GM19023 (cell line): ENCODE measurements around the gene FLT1.

Source experiments
- ATAC-seq: cut with Tn5 transposase; IDR thresholded peaks from one replicate; pipeline ENCODE4 v1.9.1; 2021; ENCODE audit warnings: mild to moderate bottlenecking, moderate library complexity; ENCODE audit not compliant: unreplicated experiment

FLT1 gene

DNA sequence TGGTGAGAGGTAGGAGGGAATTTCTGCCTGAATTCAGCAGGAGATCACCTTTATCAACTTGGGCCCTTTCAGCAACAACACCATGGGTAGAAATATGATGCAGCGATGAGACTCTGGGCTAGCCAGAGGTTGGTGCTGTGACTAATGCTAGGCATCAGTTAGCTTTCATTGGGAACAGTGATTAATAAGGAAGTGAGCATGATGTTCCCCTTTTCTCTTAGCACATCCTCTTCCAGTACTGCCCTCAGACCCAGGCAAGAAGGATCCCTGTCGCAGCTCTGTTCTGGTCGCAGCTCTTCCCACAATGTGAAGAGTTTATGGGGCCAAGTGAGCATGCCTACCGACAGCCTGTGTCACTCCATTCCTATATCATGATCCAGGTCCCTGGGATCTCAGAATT is 100.5 kb downstream of the FLT1 start:
- no peak for ATAC-seq

DNA sequence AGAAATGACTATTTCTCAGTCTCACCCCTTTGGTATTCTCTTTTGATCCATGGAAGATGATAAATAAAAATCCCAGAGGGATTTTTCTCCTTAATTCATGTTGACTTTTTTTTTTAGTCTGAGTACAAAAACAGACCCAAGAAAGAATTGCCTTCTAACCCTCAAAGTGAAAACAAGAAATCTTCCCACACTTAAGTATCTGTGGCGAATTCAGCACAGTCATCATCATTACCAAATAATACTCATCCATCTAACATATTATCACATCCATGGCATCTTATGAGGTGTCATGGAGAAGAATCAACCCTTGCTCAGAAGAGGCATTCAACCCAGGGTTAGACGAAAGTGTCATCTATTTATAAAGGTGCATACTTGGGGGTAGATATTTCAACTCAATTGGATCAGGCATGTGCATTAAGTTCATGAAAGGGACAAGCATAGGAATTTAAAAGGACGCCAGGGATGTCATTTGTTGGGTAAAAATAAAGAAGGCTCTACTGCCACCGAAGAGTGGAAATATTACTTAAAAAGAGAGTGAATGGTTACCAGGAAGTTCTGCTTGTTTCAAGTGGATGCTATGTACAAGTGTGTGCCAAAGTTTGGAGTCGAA is 101.9 kb downstream of the FLT1 start:
- no peak for ATAC-seq

DNA sequence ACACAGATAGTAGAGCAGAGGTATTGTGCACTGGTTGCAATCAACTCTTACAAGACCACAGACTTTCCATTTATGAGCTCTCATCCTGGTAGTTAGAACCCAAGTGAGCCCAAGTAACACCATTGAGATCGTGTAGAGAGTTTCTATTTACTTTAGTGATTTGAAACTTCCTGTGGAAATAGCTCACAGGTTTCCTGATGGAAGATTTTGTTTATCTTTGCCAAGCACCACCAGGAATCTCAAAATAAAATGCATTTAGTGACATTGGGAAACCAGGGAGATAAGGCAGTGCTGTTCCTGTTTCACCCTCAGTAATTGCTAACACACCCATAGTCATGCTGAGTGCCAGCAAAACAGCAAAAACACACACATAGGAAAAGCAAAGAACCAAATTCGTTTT is 102.5 kb downstream of the FLT1 start:
- ATAC-seq, result no peak

DNA sequence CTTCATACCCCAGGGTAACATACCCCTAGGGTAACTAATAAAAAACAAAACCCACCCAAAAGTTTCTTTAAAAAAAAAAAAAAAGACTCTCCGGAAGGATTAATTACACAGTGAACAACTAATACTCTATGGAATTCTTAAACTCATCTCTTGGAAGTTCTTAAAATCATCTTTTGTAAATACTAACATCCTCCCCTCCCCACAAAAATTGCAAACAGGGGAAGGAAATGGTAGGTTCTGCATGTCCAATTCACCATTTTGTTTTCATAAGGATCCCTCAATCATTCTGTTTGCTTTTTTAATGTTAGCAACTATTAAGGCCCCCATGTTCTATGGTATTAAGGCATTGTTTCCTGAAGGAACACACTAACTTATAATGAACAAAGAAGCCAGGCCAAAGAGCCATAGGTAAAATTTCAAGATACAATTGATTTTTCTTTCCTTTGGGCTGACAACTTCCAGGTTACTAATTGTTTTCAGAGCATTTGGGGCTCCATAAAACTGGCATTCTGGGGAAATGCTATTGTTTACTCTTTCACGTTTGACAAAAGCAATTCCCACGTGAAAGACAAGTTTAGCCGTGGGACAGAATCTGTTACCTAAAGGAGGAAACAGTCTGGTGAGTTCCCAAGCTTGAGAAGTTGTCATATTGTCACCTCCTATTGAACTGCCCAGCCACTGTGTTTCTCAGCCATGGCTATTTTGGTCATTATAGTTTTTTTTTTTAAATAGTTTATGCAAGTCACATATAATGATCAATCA is 107.0 kb downstream of the FLT1 start:
- no peak for ATAC-seq

DNA sequence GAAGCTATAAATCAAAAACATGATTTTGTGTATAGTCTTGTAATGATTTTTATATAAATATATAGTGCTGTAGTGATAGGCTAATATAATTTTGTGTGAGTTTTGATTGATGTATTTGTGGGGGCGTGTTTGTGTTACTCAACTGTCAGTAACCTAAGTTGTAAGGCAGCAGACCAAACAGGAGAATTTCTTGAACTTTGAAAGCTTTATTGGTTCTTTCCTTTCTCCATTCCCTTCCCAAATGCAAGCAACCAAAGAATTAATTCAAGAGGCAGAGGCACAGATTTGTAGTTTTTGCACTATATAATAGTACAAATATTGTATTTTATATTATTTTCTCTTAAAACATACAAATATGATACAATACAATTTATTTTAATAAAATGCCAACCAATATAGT is 109.6 kb downstream of the FLT1 start:
- no peak for ATAC-seq

DNA sequence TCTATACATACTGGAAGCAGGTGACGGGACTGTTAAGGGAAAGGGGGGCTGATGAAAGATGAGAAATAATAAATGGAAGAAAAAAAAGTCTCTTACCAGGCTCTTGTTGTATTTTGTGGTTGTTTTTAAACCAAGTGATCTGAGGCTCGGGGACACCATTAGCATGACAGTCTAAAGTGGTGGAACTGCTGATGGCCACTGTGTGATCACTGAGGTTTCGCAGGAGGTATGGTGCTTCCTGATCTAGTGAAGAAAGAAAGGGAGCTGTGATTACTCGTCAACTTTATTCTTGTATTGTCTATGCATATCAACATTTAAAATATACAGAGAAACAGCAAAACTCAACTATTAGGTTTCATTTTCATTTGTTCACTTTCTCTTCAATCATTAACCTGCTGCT is 110.1 kb downstream of the FLT1 start:
- no peak for ATAC-seq

DNA sequence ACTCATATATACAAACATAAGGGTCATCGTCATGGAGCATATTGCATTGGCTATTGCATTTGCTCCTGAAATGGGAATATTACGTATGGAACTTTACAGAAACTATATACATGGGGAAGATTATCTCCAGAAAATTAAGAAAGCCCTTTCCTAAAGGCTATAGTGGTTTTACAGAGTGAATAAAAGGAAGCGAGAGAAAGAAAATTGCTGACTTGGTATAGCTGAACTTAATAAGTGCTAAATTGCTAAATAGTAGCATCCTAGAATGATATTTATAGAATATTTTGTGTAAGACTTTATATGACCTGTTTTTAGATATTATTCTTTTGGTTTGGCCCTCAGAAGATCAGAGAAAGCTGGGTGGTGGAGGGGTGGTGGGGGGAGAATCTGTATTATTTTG is 114.6 kb downstream of the FLT1 start:
- ATAC-seq, result no peak

DNA sequence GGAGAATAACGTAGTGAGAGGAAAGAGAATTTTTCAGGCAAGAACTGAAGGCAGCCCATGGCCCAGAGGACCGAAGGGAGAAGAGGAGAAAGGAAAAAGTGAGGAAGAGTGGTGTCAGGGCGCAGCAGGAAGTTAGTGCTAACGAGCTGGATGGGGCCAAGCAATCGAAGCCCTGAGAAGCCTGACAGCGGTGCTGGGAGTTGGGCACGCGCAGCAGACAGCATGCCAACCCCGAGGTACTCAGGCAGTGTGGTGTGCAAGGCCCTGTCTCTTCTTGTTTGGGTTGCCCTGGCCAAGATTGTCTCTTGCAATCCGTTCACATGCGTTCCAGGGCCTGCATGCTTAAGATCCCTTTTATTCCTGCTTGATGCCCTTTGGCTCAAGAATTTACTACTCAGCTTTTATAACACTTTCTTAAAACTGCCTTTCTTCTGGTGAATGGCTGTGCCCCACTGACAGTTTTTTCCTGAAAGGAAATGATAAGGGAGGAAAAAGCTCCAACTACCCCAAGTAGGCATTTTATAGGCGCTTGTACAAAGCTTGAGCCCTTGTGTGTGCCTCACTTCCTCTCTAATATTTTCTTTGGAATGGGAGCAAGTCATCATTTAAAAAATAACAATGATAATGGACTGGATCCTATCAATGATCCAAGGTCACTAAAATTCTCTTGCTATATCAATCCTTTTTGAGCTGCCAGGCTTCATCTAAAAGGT is 115.4 kb downstream of the FLT1 start:
- no peak for ATAC-seq

DNA sequence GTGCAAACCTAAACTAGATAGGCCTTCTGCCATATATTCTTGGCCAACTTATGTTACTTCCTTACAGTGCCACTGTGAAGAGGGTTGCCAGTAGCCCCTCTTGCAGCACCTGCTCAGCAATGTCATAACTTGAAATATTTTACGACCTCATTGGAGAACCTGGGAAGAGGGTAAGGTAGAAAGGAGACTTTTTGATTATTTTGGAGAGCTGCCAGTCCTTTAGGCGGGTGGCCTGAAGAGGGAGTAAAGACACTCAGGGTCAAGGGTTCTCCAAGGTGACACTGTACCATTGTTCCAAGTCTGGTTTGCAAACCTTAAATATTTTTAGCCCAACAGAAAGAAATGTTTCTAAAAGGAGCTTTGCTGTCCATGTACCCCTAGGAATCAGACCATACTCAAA is 118.3 kb downstream of the FLT1 start:
- no peak for ATAC-seq

DNA sequence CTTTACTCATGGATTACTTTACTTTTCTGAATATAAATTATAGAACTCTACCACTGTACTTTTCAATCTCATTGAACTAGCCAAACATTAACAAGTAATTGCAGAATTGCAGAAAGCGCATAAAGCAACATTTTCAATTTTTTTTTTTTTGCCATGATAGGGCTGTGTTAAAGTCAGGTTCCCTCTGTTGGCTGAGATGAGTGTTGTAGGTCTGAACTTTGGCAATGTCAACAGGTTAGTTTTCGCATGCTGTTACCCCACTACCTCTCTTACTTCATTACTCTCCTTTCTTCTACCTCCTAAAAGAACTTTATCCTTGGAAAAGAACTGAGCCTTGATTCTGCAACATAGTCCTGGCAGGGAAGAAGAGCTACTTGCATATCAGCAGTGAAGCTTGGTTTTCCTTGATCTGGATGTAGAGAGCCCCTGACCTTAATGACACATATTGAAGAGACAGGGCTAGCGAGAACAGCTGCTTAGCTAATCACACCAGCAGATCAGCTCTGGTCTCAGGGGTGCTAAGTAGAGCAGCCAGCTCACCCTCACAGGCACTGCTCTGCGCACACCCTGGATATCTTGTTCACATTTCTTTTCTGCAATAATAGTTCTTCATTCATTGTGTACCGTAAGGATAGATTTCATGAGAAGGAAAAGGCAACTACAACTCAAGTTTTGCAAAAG is 119.5 kb downstream of the FLT1 start:
- no peak for ATAC-seq

DNA sequence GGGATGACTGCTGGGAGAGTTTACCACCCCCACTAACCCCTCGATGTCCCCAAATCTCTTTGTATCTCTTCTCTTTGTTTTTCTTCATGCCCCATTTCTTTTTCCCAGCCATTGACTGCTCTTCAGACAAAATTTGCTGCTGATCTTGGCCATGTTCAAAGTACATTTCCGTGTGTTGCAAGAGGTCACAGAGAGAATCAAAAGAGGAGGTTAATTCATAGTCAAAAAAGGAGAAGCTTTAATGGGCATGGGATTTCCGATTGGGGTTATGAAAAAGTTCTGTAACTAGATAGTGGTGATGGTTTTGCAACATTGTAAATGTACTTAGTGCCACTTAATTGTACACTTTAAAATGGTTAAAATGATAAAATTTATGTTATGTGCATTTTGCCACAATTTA is 121.1 kb downstream of the FLT1 start:
- no peak for ATAC-seq

DNA sequence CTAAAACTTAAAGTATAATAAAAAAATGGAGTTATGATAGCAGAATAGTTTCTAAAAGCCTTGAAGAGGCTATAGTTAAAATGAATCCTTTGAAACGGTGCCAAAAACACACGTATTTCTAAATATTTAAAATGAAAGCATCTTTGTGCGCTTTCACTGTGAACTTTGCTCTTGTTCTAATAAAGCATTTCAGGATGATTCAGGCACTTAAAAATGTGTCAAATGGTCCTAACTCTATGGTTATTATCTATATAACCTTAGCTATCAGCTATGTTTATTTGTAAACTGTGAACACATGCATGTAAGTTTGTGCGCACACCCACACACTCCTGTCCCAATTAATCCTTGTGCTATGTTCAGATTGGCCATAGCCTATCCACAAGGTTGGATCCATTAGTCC is 124.5 kb downstream of the FLT1 start:
- no peak for ATAC-seq

DNA sequence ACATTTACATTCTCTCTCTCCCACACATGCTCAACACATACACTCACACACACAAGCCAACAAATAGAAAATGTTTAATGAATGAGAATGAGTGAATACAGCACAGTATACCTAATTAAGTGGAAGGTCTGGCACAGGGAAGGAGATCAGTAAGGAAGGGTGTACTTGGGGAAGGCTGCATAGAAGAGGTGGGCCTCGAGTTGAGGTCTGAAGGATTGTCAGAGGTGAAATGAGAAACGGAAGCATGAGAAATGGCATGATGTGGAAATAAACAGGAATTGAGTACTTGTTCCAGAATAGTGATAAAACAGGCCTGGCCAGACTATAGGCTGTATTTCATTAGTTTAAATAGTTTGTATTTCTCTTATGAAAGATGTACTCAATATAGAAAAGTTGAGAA is 136.2 kb downstream of the FLT1 start:
- ATAC-seq, result no peak

DNA sequence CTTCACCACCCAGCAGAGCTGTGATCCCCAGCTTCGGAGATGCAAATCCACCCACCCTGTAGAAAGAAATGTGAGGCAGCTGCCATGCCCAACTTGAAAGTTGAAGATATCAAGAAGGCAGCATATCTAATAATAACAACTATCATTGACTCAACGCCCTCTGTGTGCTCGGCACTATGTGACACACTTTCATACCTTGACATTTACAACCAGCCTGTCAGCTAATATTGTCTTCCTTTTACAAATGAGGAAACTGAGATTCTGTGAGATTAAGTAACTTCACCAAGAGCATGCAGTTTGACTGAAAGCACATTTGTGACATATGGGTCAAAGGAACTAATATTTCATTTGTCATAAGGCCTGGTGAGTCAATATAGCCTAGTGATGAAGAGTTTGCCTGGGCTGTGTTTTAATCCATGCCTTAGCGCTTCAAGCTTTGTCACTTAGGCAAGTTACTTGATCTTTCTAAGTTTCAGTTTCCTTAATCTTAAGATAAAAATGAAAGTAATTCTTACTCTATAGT is 137.0 kb downstream of the FLT1 start:
- ATAC-seq, result no peak

DNA sequence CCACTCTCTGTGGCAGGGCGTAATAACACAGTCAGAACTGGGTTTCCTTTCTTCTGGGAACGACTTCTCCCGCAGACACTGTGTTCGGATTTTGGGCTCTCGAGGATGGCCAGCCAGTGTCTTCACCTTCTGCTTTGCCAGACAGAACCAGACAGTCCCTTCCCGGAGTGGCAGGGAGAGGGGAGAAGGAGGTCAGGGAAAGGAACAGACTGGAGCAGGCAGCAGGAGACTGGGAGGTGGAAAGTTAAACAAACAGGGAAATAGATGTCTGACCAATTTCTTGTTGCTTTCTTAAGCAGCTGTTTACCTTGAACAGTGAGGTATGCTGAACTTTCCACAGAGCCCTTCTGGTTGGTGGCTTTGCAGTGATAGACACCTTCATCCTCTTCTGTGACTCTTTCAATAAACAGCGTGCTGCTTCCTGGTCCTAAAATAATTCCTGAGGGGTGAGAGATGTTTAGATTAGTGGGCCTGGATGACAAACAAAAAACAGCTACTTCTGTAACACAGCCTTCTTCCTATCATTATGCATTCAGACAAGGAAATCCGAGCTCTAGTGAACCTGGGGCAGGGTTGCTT is 137.6 kb downstream of the FLT1 start:
- no peak for ATAC-seq

DNA sequence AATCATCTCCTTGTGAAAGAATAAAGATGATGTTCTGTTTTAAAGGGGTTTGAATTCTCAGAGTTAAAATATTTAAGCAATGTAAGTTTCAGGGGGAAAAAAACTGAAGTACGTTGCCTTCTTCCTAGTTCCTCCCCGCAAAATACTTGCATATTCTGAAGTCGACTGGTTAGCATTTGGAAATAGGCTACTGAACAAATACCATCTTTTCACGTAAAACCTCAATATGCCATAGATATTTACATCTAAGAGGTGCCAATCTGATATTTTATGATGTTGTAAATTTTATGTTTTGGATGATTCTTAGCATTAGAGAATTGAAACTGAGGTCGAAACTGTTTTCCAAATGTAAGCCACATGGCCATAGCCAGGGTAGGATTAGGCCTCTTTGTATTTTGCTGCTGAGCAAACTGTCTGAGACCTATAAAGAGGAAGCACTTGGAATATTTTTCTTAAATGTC is 138.3 kb downstream of the FLT1 start:
- ATAC-seq, result no peak

DNA sequence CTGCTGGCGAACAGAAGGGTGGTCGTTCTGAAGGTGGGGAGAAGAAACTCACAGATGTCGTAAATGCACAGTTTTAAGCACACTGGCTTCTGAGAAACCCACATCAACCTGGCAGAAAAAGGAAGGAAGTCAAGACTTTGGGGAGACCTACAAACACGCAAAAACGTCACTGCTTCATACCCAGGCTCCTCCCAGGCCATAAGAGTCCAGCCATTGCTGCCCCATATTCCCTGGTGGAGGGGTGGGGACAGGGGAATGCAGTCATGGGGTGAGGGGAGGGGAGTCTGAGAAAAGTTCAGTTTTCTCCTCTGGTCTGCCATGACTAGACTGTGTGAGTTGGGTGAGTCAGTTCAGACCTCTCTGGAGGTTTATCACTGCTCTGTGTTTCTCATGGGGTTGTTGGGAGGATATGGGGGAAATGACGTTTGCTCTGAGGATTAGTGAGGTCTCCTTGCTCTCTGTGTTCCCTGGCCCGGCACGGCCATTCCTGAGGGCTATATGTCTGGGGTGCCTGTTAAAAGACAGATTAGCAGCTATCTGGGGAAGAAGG is 139.0 kb downstream of the FLT1 start:
- ATAC-seq, result no peak

DNA sequence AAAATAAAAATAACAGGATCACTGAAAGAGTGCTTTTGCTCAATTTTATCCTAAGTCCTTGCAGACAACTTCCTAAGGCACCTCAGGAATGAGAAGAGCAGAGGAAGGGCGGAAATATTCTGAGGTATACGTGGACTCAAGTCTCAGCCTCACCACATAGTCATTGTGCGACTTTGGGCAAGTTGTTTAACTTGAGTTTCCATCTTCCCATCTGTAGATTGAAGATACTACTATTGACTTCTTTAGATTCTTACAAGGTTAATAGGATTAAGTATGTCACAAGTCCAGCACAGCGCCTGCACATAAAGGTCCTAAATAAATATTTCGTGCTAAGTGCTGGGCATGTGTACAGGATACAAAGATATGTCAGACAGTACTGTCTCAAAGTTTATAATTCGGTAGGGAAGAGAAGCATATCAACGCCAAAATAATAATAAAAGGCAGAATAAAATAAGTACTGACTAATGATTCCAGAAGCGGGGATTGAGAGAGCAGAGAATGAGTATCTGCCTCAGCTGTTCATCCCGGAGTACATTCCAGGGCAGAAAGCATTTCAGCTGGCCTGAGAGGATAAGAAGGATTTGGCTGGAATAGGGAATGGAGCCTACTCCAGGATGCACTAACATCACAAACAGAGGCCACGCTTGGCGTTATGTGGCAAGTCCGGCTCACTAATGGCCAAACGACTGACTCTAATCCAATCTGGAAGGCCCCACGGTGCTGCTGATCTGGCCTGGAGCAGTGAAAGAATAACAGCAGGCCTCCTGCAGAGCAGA is 139.7 kb downstream of the FLT1 start:
- ATAC-seq, result no peak

DNA sequence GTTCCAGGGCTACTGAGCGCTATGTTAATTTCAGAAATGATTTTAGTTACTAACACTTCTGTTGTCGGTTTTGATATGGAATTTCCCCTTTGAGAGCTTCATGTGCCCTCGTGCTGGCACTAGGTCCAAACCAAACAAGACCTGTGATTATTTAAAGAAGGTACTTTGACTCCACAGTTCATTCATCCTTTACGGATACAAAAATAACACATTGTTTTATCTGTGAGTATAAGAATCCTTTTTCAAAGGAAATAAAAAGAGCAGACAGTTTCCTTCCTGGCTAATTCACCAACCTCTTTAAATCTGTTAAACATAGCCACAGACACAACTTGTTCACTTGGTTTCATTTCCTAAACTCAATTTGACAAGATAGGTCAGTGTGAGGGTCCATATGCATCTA is 141.2 kb downstream of the FLT1 start:
- ATAC-seq, result no peak
